ENCODE measurements around the gene RTN4RL1.

- TF ChIP-seq CTCF (IDR thresholded peaks at IDR 0.05; ENCODE audit: low read depth, low read length, poor library complexity, severe bottlenecking) = no peak
- no peak for TF ChIP-seq EZH2phosphoT487 (IDR thresholded peaks at IDR 0.05; ENCODE audit: borderline replicate concordance, low read length)
Measured at GRCh38 chr17:1957037-1957436, 68.1 kb downstream of the RTN4RL1 start.
